ENCODE results near the gene AMN1.
"Not testable (repeated sequence)": the region's sequence is repeated elsewhere in the genome, so short reads cannot be mapped to it uniquely, and the experiment has no call there.

AMN1 gene

GRCh38 chr12:31685801-31686200, 43.0 kb downstream of the AMN1 start:
- H3K36me3 ChIP-seq (ENCODE audit: control insufficient read depth in 1 of 2, insufficient read depth in 2 of 2, low read length in 2 of 2), result peaks cover 0 to 3% of the 10 kb centered on the region in 2 donors
- no peak overlapping the region for H3K27ac ChIP-seq (ENCODE audit: low read depth, low read length)
- H3K9ac ChIP-seq (ENCODE audit: low read depth in 1 of 2, low read length in 2 of 2), result no peak overlapping the region
- peaks cover 3 to 15% of the 10 kb centered on the region in 2 donors for H3K9me3 ChIP-seq (ENCODE audit: control insufficient read depth in 1 of 2, low read length in 2 of 2)
- H3K4me3 ChIP-seq (ENCODE audit: low read depth in 1 of 2, low read length in 2 of 2), result no peak overlapping the region
- H3K27me3 ChIP-seq (ENCODE audit: control insufficient read depth in 1 of 2, insufficient read depth in 2 of 2, low read length in 2 of 2), result no peaks in the 10 kb centered on the region
- no peaks in the 10 kb centered on the region for H3K4me1 ChIP-seq (ENCODE audit: control insufficient read depth in 1 of 2, insufficient read depth in 2 of 2, low read length in 2 of 2)

GRCh38 chr12:31682136-31682962, 46.5 kb downstream of the AMN1 start:
- Histone ChIP-seq H3K4me3 (ENCODE audit: low read depth in 1 of 2, low read length in 2 of 2) (no peak overlapping the region), H3K27me3 (ENCODE audit: control insufficient read depth in 1 of 2, insufficient read depth in 2 of 2, low read length in 2 of 2) (no peaks in the 10 kb centered on the region), H3K9ac (ENCODE audit: low read depth in 1 of 2, low read length in 2 of 2) (no peak overlapping the region), H3K4me1 (ENCODE audit: control insufficient read depth in 1 of 2, insufficient read depth in 2 of 2, low read length in 2 of 2) (no peaks in the 10 kb centered on the region), H3K36me3 (ENCODE audit: control insufficient read depth in 1 of 2, insufficient read depth in 2 of 2, low read length in 2 of 2) (peaks cover 0 to 3% of the 10 kb centered on the region in 2 donors), H3K27ac (ENCODE audit: low read depth, low read length) (no peak overlapping the region), H3K9me3 (ENCODE audit: control insufficient read depth in 1 of 2, low read length in 2 of 2) (peaks cover 3 to 15% of the 10 kb centered on the region in 2 donors)

- Histone ChIP-seq H3K9ac (ENCODE audit: low read depth in 1 of 2, low read length in 2 of 2) (no peak overlapping the region), H3K27me3 (ENCODE audit: control insufficient read depth in 1 of 2, insufficient read depth in 2 of 2, low read length in 2 of 2) (no peaks in the 10 kb centered on the region), H3K9me3 (ENCODE audit: control insufficient read depth in 1 of 2, low read length in 2 of 2) (peaks cover 8 to 9% of the 10 kb centered on the region in 2 donors), H3K36me3 (ENCODE audit: control insufficient read depth in 1 of 2, insufficient read depth in 2 of 2, low read length in 2 of 2) (peaks cover 0 to 3% of the 10 kb centered on the region in 2 donors), H3K27ac (ENCODE audit: low read depth, low read length) (no peak overlapping the region), H3K4me3 (ENCODE audit: low read depth in 1 of 2, low read length in 2 of 2) (no peak overlapping the region), H3K4me1 (ENCODE audit: control insufficient read depth in 1 of 2, insufficient read depth in 2 of 2, low read length in 2 of 2) (no peaks in the 10 kb centered on the region)
Measured at GRCh38 chr12:31672521-31672920, 56.3 kb downstream of the AMN1 start.

GRCh38 chr12:31669582-31669981, 59.2 kb downstream of the AMN1 start:
- not testable (repeated sequence) for H3K27ac ChIP-seq (ENCODE audit: low read depth, low read length); H3K9ac ChIP-seq (ENCODE audit: low read depth in 1 of 2, low read length in 2 of 2); H3K36me3 ChIP-seq (ENCODE audit: control insufficient read depth in 1 of 2, insufficient read depth in 2 of 2, low read length in 2 of 2); H3K4me1 ChIP-seq (ENCODE audit: control insufficient read depth in 1 of 2, insufficient read depth in 2 of 2, low read length in 2 of 2); H3K27me3 ChIP-seq (ENCODE audit: control insufficient read depth in 1 of 2, insufficient read depth in 2 of 2, low read length in 2 of 2); H3K4me3 ChIP-seq (ENCODE audit: low read depth in 1 of 2, low read length in 2 of 2); H3K9me3 ChIP-seq (ENCODE audit: control insufficient read depth in 1 of 2, low read length in 2 of 2)

- no peak overlapping the region for H3K4me3 ChIP-seq (ENCODE audit: low read depth in 1 of 2, low read length in 2 of 2)
- no peak overlapping the region for H3K27ac ChIP-seq (ENCODE audit: low read depth, low read length)
- peaks cover 0 to 3% of the 10 kb centered on the region in 2 donors for H3K36me3 ChIP-seq (ENCODE audit: control insufficient read depth in 1 of 2, insufficient read depth in 2 of 2, low read length in 2 of 2)
- H3K9ac ChIP-seq (ENCODE audit: low read depth in 1 of 2, low read length in 2 of 2), result no peak overlapping the region
- no peaks in the 10 kb centered on the region for H3K4me1 ChIP-seq (ENCODE audit: control insufficient read depth in 1 of 2, insufficient read depth in 2 of 2, low read length in 2 of 2)
- H3K27me3 ChIP-seq (ENCODE audit: control insufficient read depth in 1 of 2, insufficient read depth in 2 of 2, low read length in 2 of 2), result no peaks in the 10 kb centered on the region
- H3K9me3 ChIP-seq (ENCODE audit: control insufficient read depth in 1 of 2, low read length in 2 of 2), result peaks cover 8 to 9% of the 10 kb centered on the region in 2 donors
Measured at GRCh38 chr12:31669020-31669419, 59.8 kb downstream of the AMN1 start.

- Histone ChIP-seq H3K9ac (ENCODE audit: low read depth in 1 of 2, low read length in 2 of 2) (no peak overlapping the region), H3K36me3 (ENCODE audit: control insufficient read depth in 1 of 2, insufficient read depth in 2 of 2, low read length in 2 of 2) (no peaks in the 10 kb centered on the region), H3K9me3 (ENCODE audit: control insufficient read depth in 1 of 2, low read length in 2 of 2) (peaks cover 3 to 5% of the 10 kb centered on the region in 2 donors), H3K27me3 (ENCODE audit: control insufficient read depth in 1 of 2, insufficient read depth in 2 of 2, low read length in 2 of 2) (no peaks in the 10 kb centered on the region), H3K27ac (ENCODE audit: low read depth, low read length) (no peak overlapping the region), H3K4me1 (ENCODE audit: control insufficient read depth in 1 of 2, insufficient read depth in 2 of 2, low read length in 2 of 2) (no peaks in the 10 kb centered on the region), H3K4me3 (ENCODE audit: low read depth in 1 of 2, low read length in 2 of 2) (no peak overlapping the region)
Measured at GRCh38 chr12:31664038-31664437, 64.8 kb downstream of the AMN1 start.

GRCh38 chr12:31663576-31663975, 65.2 kb downstream of the AMN1 start:
- peaks cover 1% of the 10 kb centered on the region in 2 donors for H3K4me1 ChIP-seq (ENCODE audit: control insufficient read depth in 1 of 2, insufficient read depth in 2 of 2, low read length in 2 of 2)
- H3K9me3 ChIP-seq (ENCODE audit: control insufficient read depth in 1 of 2, low read length in 2 of 2), result peaks cover 0 to under 1% of the 10 kb centered on the region in 2 donors
- H3K27ac ChIP-seq (ENCODE audit: low read depth, low read length), result no peak overlapping the region
- H3K9ac ChIP-seq (ENCODE audit: low read depth in 1 of 2, low read length in 2 of 2), result no peak overlapping the region
- no peaks in the 10 kb centered on the region for H3K36me3 ChIP-seq (ENCODE audit: control insufficient read depth in 1 of 2, insufficient read depth in 2 of 2, low read length in 2 of 2)
- no peaks in the 10 kb centered on the region for H3K27me3 ChIP-seq (ENCODE audit: control insufficient read depth in 1 of 2, insufficient read depth in 2 of 2, low read length in 2 of 2)
- H3K4me3 ChIP-seq (ENCODE audit: low read depth in 1 of 2, low read length in 2 of 2), result no peak overlapping the region

GRCh38 chr12:31662176-31662849, 66.5 kb downstream of the AMN1 start:
- H3K36me3 ChIP-seq (ENCODE audit: control insufficient read depth in 1 of 2, insufficient read depth in 2 of 2, low read length in 2 of 2), result no peaks in the 10 kb centered on the region
- H3K4me3 ChIP-seq (ENCODE audit: low read depth in 1 of 2, low read length in 2 of 2), result no peak overlapping the region
- no peak overlapping the region for H3K27ac ChIP-seq (ENCODE audit: low read depth, low read length)
- H3K9ac ChIP-seq (ENCODE audit: low read depth in 1 of 2, low read length in 2 of 2), result no peak overlapping the region
- H3K9me3 ChIP-seq (ENCODE audit: control insufficient read depth in 1 of 2, low read length in 2 of 2), result no peaks in the 10 kb centered on the region
- H3K27me3 ChIP-seq (ENCODE audit: control insufficient read depth in 1 of 2, insufficient read depth in 2 of 2, low read length in 2 of 2), result no peaks in the 10 kb centered on the region
- peaks cover 4 to 5% of the 10 kb centered on the region in 2 donors for H3K4me1 ChIP-seq (ENCODE audit: control insufficient read depth in 1 of 2, insufficient read depth in 2 of 2, low read length in 2 of 2)

GRCh38 chr12:31659087-31659942, 69.5 kb downstream of the AMN1 start, which contains the start of gene ETFBKMT:
Gene ETFBKMT (plus strand): TSS chr12:31659688. CDS start chr12:31661954, 2,266 bp downstream.
- Histone ChIP-seq H3K9ac (ENCODE audit: low read depth in 1 of 2, low read length in 2 of 2) (peak within 1 kb of the TSS; percentile 96 to 100), H3K9me3 (ENCODE audit: control insufficient read depth in 1 of 2, low read length in 2 of 2) (no peaks in the 10 kb centered on the region), H3K4me1 (ENCODE audit: control insufficient read depth in 1 of 2, insufficient read depth in 2 of 2, low read length in 2 of 2) (peaks cover 4 to 5% of the 10 kb centered on the region in 2 donors), H3K27me3 (ENCODE audit: control insufficient read depth in 1 of 2, insufficient read depth in 2 of 2, low read length in 2 of 2) (no peaks in the 10 kb centered on the region), H3K4me3 (ENCODE audit: low read depth in 1 of 2, low read length in 2 of 2) (peak within 1 kb of the TSS; percentile 99), H3K27ac (ENCODE audit: low read depth, low read length) (peak within 1 kb of the TSS; percentile 96), H3K36me3 (ENCODE audit: control insufficient read depth in 1 of 2, insufficient read depth in 2 of 2, low read length in 2 of 2) (no peaks in the 10 kb centered on the region)

All from duodenal mucosa (tissue), 2 donors.